Posterior vena cava (tissue), 2 donors: ENCODE data around the gene PCDH18. TPM values are rescaled to one million over a fixed set of nuclear protein-coding genes. Genes with fewer than 3 reads are reported as not detected.
"Not testable (repeated sequence)": the region's sequence is repeated elsewhere in the genome, so short reads cannot be mapped to it uniquely, and the experiment has no call there.

Experiments used
- DNase-seq: peaks from one replicate; pipeline ENCODE4 v3.0.0-alpha.2; 2020; ENCODE audit warnings: low spot score
- intact Hi-C, 2 donors: fragments of 100-400 bp; cut with DNase I; formaldehyde crosslinking; loops; one replicate each; pipeline versions ENCODE4 v1.14.1 to v1.14.2; 2022 to 2023
- total RNA-seq, 2 donors: library from RNA; stranded (reverse); fragmentation: NEBNext Ultra II Directional; extraction: Animal tissue kit (Norgen Biotek cat#: 25700); gene quantifications; one replicate each; pipeline ENCODE4 v1.2.1, GENCODE V29; 2021
- donor health status: DM: yes; HTN: yes; CAD: no.
- donor health status: DM: yes; HTN: yes; CAD: no.

Gene PCDH18
- total RNA-seq, 2 donors from 2014 or later = 19.6 to 33.7 TPM

DNA sequence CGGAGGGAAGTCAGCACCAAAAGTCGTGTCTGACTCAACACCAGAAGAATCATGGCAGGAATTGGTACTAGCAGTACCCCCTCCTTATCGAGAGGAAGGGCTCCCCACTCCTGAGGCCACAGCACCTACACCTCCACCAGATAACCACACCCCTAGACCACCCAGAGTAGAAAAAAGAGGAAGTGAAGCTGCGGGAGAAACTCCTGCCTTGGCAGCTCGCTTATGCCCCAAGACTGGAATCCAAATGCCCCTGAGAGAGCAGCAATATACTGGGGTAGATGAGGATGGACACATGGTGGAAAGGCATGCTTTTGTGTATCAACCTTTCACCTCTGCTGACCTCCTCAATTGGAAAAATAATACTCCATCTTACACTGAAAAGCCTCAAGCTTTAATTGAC is 52.6 kb downstream of the PCDH18 start:
- intact Hi-C loops = not testable (repeated sequence)

DNA sequence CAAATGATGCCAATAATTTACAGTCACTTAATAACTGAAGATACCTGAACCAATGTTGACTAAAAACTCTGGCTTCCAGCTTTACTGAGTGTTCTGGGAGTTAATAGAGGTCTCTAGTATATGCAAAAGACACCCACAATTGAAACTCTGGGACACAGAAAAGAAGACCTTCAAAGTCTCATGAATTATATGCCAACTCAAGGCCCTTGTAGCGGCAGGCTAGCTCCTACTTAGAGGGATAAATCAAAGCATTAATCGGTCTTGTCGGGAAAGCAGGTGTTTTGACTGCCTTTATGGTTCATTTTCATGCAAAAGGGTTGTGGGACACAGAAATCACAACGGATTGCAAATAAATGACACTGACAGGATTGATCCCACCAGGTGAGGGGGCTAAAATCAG is 55.9 kb downstream of the PCDH18 start:
- DNase-seq = no peak
- intact Hi-C loops = no loop called here

More for the DNA sequence above, 52.6 kb downstream of the PCDH18 start:
- not testable (repeated sequence) for DNase-seq

DNA sequence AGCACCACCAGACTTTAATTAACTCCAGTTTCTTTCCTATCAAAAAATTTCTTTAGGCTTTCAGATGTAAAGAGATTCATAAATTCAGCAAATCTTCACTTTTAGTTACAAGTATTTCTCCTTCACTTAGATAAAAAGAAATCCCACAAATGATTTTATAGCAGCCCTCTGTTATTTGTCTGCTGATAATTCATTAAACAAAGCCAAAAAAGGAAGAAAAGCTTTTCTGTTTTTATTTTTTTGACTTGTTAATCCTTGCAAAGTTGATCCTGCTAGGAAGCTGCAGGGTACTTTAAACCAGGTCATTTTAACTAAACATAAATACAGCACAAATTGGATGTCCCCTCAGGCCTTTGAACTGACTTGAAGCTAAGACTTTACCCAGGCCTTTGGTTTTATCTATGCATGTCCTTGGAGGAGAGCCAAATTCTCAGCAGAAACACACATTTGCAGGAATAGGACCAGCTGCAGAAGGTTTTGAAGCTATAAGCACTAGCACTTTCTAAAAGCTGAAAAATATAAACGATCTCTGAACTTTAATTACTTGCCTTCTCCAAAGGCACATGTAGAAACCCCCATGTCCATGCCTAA is 57.5 kb downstream of the PCDH18 start:
- DNase-seq = no peak
- intact Hi-C loops = no loop called here

DNA sequence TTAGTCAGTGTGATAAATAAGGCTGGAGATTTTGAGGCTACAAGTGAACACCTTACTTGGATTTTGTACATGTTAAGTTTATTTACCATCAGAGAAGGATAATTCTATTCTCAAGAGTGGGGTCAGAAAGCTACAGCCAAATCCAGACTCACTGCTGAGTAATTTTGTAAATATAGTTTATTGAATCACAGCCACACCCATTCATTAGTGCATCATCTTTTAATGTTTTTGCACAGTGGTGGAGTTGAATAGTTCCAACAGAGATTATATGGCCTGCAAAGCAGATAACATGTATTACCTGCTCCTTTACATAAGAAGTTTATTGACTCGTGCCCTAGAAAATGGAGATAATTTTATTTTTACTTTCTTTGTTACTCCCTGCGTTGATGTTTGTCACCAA is 60.4 kb downstream of the PCDH18 start:
- DNase-seq = no peak
- intact Hi-C loops = no loop called here

DNA sequence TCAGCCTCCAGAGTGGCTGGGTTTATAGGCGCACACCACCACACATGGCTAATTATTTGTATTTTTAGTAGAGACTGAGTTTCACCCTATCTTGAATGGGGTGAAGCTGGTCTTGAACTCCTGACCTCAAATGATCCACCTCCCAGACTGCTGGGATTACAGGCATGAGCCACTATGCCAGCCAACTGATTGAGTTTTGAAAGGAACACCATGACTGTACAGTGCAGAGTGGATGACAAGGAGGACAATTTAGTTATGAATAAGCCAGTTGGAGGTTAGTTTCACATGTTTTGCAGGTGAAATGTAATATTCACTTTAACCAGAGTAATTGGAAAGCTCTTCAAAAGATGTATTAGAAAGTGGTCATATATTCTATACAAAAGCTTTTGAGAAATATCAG is 60.8 kb downstream of the PCDH18 start:
- intact Hi-C loops = no loop called here
- no peak for DNase-seq

DNA sequence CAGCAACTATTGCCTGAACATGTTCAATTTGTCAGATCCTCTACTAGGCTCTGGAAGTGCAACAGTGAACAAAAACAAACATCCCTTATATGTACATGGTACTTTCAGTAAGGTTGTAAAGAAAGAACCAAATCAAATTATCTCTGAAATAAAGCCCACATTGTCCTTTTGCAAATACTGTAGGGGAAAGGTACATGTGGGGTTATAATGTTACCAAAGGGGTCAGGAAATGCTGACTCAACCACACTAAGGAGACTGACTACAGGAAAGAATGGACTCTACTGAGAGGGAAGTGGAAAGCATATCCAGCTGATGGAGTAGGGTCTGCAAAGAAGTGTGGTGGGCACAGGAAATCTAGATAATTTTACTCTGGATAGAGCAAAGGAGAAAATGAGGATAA is 61.5 kb downstream of the PCDH18 start:
- intact Hi-C loops = no loop called here
- no peak for DNase-seq
